GM12874 (cell line): Measurements from ENCODE around the gene NKAIN4.
A peak's percentile ranks its signal among the peaks of the same experiment; 100 is the strongest.

Source experiments
- TF ChIP-seq, protein P1 (sequence below): IDR thresholded peaks from 2 replicates; pipeline ENCODE4 v1.5.1; 2011; ENCODE audit warnings: low read depth, mild to moderate bottlenecking, control low read depth, low read length, moderate library complexity; ENCODE audit not compliant: insufficient read depth

Gene NKAIN4

GRCh38 chr20:63291811-63292210 is 37.5 kb upstream of the NKAIN4 start:
- TF ChIP-seq, protein P1, sequence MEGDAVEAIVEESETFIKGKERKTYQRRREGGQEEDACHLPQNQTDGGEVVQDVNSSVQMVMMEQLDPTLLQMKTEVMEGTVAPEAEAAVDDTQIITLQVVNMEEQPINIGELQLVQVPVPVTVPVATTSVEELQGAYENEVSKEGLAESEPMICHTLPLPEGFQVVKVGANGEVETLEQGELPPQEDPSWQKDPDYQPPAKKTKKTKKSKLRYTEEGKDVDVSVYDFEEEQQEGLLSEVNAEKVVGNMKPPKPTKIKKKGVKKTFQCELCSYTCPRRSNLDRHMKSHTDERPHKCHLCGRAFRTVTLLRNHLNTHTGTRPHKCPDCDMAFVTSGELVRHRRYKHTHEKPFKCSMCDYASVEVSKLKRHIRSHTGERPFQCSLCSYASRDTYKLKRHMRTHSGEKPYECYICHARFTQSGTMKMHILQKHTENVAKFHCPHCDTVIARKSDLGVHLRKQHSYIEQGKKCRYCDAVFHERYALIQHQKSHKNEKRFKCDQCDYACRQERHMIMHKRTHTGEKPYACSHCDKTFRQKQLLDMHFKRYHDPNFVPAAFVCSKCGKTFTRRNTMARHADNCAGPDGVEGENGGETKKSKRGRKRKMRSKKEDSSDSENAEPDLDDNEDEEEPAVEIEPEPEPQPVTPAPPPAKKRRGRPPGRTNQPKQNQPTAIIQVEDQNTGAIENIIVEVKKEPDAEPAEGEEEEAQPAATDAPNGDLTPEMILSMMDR = no peak

DNA sequence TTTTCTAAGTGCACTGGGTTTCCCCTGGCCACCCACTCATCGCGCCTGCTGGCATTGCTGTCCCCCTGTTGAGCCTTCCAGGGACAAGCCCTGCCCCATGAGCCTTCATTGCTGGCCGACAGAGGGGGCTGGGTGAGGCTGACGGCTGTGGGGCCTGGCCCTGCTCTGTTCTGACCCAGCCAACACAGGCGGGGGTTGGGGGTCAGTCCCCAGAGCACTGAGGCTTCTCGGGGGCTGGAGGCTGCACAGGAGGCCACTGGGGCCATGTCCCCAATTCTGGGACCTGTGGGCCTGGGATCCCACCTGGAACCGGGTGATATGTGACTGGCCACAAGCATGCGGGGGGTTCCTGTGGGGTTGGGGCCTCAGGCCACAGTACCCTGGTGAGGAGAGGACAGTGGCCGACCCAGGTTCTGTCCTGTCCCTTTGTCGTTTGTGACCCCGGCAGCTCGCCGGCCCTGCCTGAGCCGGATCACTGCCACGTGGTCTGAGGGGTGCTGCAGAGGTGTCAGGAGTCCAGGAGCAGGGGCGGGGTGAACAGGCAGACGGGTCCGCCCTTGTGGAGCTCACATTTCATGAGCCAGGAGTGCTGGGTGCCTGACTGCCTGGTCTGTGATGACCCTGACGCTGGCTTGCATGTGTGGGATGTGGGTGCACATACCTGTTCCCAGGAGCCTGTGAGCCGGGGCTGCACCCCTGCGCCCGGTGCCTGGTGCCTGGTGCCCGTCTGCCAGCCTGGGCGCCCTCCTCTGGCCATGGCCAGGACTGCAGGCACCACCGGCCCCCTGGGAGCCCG is 36.6 kb upstream of the NKAIN4 start:
- TF ChIP-seq, protein P1 = peak; percentile 91

- TF ChIP-seq, protein P1 = no peak
These were observed 35.9 kb upstream of the NKAIN4 start for GRCh38 chr20:63290136-63290676.

DNA sequence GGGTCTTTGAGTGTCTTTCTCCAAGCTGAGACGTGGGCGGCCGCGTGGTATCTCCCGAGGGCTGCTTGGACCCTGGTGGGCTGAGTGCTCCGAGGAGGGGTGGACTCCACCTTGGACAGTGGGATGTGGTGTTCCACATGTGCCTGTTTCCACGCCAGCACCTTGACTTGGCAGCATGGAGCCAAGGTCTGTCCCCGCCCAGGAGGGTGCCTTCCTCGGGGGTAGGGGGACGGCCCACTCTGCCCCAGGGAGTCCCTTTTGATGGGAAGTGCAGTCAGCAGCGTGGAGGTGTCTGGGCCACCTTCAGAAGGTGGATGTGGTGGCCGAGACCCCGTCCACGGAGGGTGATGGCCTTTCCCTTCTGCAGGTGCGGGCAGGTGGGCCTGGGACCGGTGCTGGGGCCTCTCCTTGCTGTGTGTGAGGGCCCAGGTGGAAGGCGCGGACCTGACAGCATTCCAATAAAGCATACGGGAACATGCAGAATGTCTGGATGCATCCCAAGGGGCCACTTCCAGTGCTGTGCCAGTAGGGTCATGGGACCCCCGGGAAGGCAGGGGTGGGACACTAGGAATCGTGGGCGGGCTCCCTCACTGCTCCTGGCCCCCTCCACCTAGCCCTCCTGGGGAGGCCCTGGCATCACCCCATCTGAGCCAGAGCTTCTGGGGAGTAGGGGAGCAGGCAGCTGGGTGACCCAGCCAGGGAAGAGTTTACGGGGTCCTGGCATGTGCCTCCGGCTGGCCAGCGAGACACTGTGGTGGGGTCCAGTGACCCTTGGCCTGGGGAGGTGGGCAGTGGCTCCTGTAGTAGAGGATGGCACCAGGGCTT is 35.3 kb upstream of the NKAIN4 start:
- TF ChIP-seq, protein P1 = no peak

DNA sequence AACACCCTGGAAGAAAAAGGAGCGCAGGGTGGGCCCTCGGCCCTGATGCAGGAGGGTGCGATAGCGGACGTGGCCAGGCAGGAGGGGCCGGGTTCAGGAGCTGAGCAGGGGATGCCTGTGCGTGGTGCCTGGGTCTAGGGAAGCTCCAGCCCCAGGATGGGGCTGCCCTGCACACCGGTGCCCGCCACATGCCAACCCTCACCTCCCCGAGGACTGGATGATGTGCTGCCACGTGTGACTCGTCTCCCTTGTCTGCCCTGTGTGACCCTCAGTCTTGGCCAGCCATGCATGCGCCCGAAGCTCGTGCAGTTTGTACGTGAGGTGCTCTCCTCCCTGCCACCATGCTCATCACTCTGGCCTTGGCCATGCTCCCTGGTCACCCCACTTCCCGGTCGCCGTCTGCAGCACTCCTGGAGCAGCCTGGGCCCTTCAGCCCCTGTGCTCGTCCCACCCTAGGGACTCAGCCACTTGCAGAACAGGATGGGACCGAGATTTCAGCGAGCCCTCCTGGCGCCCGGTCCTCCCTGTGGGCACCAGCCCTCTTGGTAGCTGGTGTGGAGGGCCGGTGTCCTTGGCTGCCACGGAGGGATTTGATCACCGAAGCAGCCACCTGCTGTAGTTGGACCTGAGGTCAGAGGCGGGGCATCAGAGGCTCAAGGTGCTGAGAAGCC is 34.5 kb upstream of the NKAIN4 start:
- TF ChIP-seq, protein P1 = no peak

- TF ChIP-seq, protein P1 = no peak
These were observed 33.7 kb upstream of the NKAIN4 start for GRCh38 chr20:63287697-63288580.
